Neural cell (in vitro differentiated cells): ENCODE data around the gene JMJD8. TPM values are rescaled to one million over a fixed set of nuclear protein-coding genes. Genes with fewer than 3 reads are reported as not detected.

ENCODE experiments used
- H2AFZ ChIP-seq: fragments of 200-600, 300-800 bp; sonication (generic), shearing (Covaris generic); 2 replicates; pipeline ENCODE4 v1.6.0; 2014; ENCODE audit warnings: low read depth, mild to moderate bottlenecking, antibody characterized with exemption, low read length, moderate library complexity
- H3F3A ChIP-seq: fragments of 200-600 bp; shearing (Covaris generic); 2 replicates; pipeline ENCODE4 v1.6.1; 2016; ENCODE audit warnings: mild to moderate bottlenecking, moderate library complexity, mixed read lengths, antibody characterized with exemption, low read length; ENCODE audit not compliant: insufficient read depth, poor library complexity, severe bottlenecking
- H3K27ac ChIP-seq: fragments of 200-600, 300-800 bp; sonication (generic), shearing (Covaris generic); 2 replicates; pipeline ENCODE4 v1.5.1; 2014; ENCODE audit warnings: mild to moderate bottlenecking, low read length, moderate library complexity
- H3K27me3 ChIP-seq: fragments of 300-800, 200-600 bp; sonication (generic), shearing (Covaris generic); 2 replicates; pipeline ENCODE4 v1.6.0; 2014; ENCODE audit warnings: mild to moderate bottlenecking, low read depth, low read length, moderate library complexity; ENCODE audit not compliant: insufficient read depth
- H3K36me3 ChIP-seq: fragments of 300-800, 200-600 bp; sonication (generic), shearing (Covaris generic); 2 replicates; pipeline ENCODE4 v1.5.1; 2014; ENCODE audit warnings: mild to moderate bottlenecking, antibody characterized with exemption, low read length, moderate library complexity; ENCODE audit not compliant: insufficient read depth
- H3K4me2 ChIP-seq: fragments of 300-800, 200-600 bp; sonication (generic), shearing (Covaris generic); 2 replicates; pipeline ENCODE4 v1.6.0; 2014; ENCODE audit warnings: mild to moderate bottlenecking, low read length
- H3K4me3 ChIP-seq: fragments of 300-800, 200-600 bp; sonication (generic), shearing (Covaris generic); 2 replicates; pipeline ENCODE4 v1.5.1; 2014; ENCODE audit warnings: mild to moderate bottlenecking, low read length, moderate library complexity
- H3K79me2 ChIP-seq: fragments of 200-600 bp; shearing (Covaris generic); replicated peaks from 2 replicates; pipeline ENCODE4 v1.6.0; 2014; ENCODE audit warnings: mild to moderate bottlenecking, low read length, moderate library complexity; ENCODE audit not compliant: insufficient read depth
- H3K9ac ChIP-seq: fragments of 300-800, 200-600 bp; sonication (generic), shearing (Covaris generic); 2 replicates; pipeline ENCODE4 v1.6.1; 2016; ENCODE audit warnings: mild to moderate bottlenecking, low read length, mixed read lengths
- H3K9me2 ChIP-seq: fragments of 200-600 bp; shearing (Covaris generic); 2 replicates; pipeline ENCODE4 v1.6.1; 2016; ENCODE audit warnings: mild to moderate bottlenecking, low read length, mixed read lengths; ENCODE audit not compliant: insufficient read depth
- H3K9me3 ChIP-seq: fragments of 200-600, 300-800 bp; sonication (generic), shearing (Covaris generic); 2 replicates; pipeline ENCODE4 v1.6.1; 2016; ENCODE audit warnings: mild to moderate bottlenecking, mixed run types, low read length, moderate library complexity, mixed read lengths
- H4K20me1 ChIP-seq: fragments of 200-600 bp; shearing (Covaris generic); 2 replicates; pipeline ENCODE4 v1.6.1; 2016; ENCODE audit warnings: mild to moderate bottlenecking, mixed run types; ENCODE audit not compliant: insufficient read depth
- CTCF ChIP-seq: fragments of 450-650 bp; IDR thresholded peaks from 2 replicates; pipeline ENCODE4 v1.5.1; 2014; ENCODE audit warnings: antibody characterized with exemption, mild to moderate bottlenecking, moderate library complexity; ENCODE audit not compliant: poor library complexity, severe bottlenecking
- EP300 ChIP-seq: fragments of 450-650 bp; conservative IDR thresholded peaks from 2 replicates; pipeline ENCODE4 v1.6.1; 2014; ENCODE audit warnings: antibody characterized with exemption, mild to moderate bottlenecking, moderate library complexity; ENCODE audit not compliant: poor library complexity, severe bottlenecking
- MXI1 ChIP-seq: fragments of 450-650 bp; conservative IDR thresholded peaks from 2 replicates; pipeline ENCODE4 v1.6.1; 2014; ENCODE audit warnings: antibody characterized with exemption, mild to moderate bottlenecking; ENCODE audit not compliant: poor library complexity, severe bottlenecking
- POLR2AphosphoS5 ChIP-seq: IDR thresholded peaks from 2 replicates; pipeline ENCODE4 v1.6.1; 2012
- RAD21 ChIP-seq: fragments of 450-650 bp; conservative IDR thresholded peaks from 2 replicates; pipeline ENCODE4 v1.6.1; 2014; ENCODE audit warnings: antibody characterized with exemption, mild to moderate bottlenecking, moderate library complexity
- SMC3 ChIP-seq: fragments of 450-650 bp; conservative IDR thresholded peaks from 2 replicates; pipeline ENCODE4 v1.6.1; 2014; ENCODE audit warnings: antibody characterized with exemption, mild to moderate bottlenecking, moderate library complexity; ENCODE audit not compliant: poor library complexity
- TAF1 ChIP-seq: IDR thresholded peaks from 2 replicates; pipeline ENCODE4 v1.6.1; 2012; ENCODE audit warnings: low read depth
- polyA plus RNA-seq: library from polyadenylated mRNA; depleted of rRNA; stranded (reverse); fragments of >200 nt; gene quantifications from 2 replicates; pipeline ENCODE4 v1.2.3, GENCODE V29; 2014
- TF ChIP-seq, protein P1 (sequence below): IDR thresholded peaks from 2 replicates; pipeline ENCODE4 v1.6.1; 2012; ENCODE audit warnings: borderline replicate concordance

Gene JMJD8
- polyA plus RNA-seq, 1 donor from 2014 or later, result 44.7 TPM

DNA sequence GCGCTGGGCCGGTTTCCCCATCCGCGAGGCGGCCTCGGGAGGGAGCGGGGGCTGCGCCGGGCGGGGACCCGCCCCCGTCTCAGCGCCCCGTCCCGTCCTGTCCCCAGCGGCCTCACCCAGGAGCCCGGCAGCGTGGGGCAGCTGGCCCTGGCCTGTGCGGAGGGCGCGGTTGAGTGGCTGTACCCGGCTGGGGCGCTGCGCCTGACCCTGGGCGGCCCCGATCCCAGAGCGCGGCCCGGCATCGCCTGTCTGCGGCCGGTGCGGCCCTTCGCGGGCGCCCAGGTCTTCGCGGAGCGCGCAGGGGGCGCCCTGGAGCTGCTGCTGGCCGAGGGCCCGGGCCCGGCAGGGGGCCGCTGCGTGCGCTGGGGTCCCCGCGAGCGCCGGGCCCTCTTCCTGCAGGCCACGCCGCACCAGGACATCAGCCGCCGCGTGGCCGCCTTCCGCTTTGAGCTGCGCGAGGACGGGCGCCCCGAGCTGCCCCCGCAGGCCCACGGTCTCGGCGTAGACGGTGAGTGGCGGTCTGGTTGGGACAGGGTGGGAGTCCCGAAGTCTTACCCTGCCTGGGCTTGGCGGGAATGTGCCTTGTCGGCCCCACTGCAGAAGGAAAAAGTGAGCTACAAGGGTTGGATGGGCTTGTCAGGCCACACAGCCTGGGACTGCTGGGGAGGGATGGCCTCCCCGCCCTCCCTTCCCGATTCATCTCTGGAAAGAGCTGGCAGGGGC is 31.5 kb upstream of the JMJD8 start:
- no peaks in the 10 kb centered on the region for H3K9me2 ChIP-seq
- H3K79me2 ChIP-seq, result peaks cover 21% of the 10 kb centered on the region
- H3K9ac ChIP-seq, result peak overlapping the region; percentile 51
- H3K9me3 ChIP-seq, result no peaks in the 10 kb centered on the region
- H3K27ac ChIP-seq, result peak overlapping the region; percentile 58
- H2AFZ ChIP-seq, result no peak overlapping the region
- H3K36me3 ChIP-seq, result no peaks in the 10 kb centered on the region
- H3F3A ChIP-seq, result peaks cover 4% of the 10 kb centered on the region
- peak overlapping the region; percentile 61 for H3K4me3 ChIP-seq
- peak overlapping the region; percentile 35 for H3K4me2 ChIP-seq
- H3K27me3 ChIP-seq, result no peaks in the 10 kb centered on the region
- peak; percentile 55 for TF ChIP-seq CTCF
- TF ChIP-seq TAF1, result no peak
- no peak for TF ChIP-seq MXI1
- TF ChIP-seq RAD21, result peak; percentile 22
- TF ChIP-seq POLR2AphosphoS5, result no peak
- TF ChIP-seq SMC3, result no peak
- TF ChIP-seq, protein P1, sequence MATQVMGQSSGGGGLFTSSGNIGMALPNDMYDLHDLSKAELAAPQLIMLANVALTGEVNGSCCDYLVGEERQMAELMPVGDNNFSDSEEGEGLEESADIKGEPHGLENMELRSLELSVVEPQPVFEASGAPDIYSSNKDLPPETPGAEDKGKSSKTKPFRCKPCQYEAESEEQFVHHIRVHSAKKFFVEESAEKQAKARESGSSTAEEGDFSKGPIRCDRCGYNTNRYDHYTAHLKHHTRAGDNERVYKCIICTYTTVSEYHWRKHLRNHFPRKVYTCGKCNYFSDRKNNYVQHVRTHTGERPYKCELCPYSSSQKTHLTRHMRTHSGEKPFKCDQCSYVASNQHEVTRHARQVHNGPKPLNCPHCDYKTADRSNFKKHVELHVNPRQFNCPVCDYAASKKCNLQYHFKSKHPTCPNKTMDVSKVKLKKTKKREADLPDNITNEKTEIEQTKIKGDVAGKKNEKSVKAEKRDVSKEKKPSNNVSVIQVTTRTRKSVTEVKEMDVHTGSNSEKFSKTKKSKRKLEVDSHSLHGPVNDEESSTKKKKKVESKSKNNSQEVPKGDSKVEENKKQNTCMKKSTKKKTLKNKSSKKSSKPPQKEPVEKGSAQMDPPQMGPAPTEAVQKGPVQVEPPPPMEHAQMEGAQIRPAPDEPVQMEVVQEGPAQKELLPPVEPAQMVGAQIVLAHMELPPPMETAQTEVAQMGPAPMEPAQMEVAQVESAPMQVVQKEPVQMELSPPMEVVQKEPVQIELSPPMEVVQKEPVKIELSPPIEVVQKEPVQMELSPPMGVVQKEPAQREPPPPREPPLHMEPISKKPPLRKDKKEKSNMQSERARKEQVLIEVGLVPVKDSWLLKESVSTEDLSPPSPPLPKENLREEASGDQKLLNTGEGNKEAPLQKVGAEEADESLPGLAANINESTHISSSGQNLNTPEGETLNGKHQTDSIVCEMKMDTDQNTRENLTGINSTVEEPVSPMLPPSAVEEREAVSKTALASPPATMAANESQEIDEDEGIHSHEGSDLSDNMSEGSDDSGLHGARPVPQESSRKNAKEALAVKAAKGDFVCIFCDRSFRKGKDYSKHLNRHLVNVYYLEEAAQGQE, result no peak
- no peak for TF ChIP-seq EP300
- H4K20me1 ChIP-seq, result no peaks in the 10 kb centered on the region

- H3K27ac ChIP-seq, result peak within 1 kb of the TSS; percentile 58
- peaks cover 5% of the 10 kb centered on the region for H3F3A ChIP-seq
- H3K36me3 ChIP-seq, result no peaks in the 10 kb centered on the region
- H4K20me1 ChIP-seq, result no peaks in the 10 kb centered on the region
- H3K4me2 ChIP-seq, result peak within 1 kb of the TSS; percentile 59
- no peak within 1 kb of the TSS for H2AFZ ChIP-seq
- H3K9me2 ChIP-seq, result no peaks in the 10 kb centered on the region
- peak within 1 kb of the TSS; percentile 51 for H3K9ac ChIP-seq
- TF ChIP-seq CTCF, result no peak
- peak; percentile 8 for TF ChIP-seq MXI1
- no peak for TF ChIP-seq POLR2AphosphoS5
- H3K27me3 ChIP-seq, result no peaks in the 10 kb centered on the region
- no peaks in the 10 kb centered on the region for H3K9me3 ChIP-seq
- H3K4me3 ChIP-seq, result peak within 1 kb of the TSS; percentile 61
- peaks cover 21% of the 10 kb centered on the region for H3K79me2 ChIP-seq
These were observed 30.7 kb upstream of the JMJD8 start, which contains the start of gene METRN for GRCh38 chr16:714558-715476. TSS of gene METRN (plus strand) at chr16:715118. CDS start at chr16:715290, 172 bp downstream.
